Left ventricle myocardium superior (tissue), 1 donor: ENCODE data around the gene IZUMO1. TPM values are rescaled to one million over a fixed set of nuclear protein-coding genes. Genes with fewer than 3 reads are reported as not detected.

Source experiments
- ATAC-seq: fragments of 200-7000 bp; cut with Tn5 transposase; one replicate; pipeline ENCODE4 v1.9.1; 2020; ENCODE audit warnings: mild to moderate bottlenecking, moderate library complexity
- DNase-seq: peaks from one replicate; pipeline ENCODE4 v3.0.0-alpha.2; 2020
- intact Hi-C: fragments of 100-400 bp; cut with micrococcal nuclease; formaldehyde crosslinking; loops from one replicate; pipeline ENCODE4 v1.11.0; 2022
- total RNA-seq: library from RNA; stranded (reverse); fragmentation: NEBNext Ultra II Directional; extraction: Animal tissue kit (Norgen Biotek cat#: 25700); gene quantifications from one replicate; pipeline ENCODE4 v1.2.1, GENCODE V29; 2021
- donor health status: DM: no; HTN: yes; CAD: no; lungs with severe emphysema.

IZUMO1 gene
- total RNA-seq, 1 donor from 2014 or later, result 1.0 TPM

GRCh38 chr19:48760504-48761205 lies 13.9 kb upstream of the IZUMO1 start:
- intact Hi-C loops, result no loop called here
- ATAC-seq (peak; percentile 56), DNase-seq (peak; percentile 49)

DNA sequence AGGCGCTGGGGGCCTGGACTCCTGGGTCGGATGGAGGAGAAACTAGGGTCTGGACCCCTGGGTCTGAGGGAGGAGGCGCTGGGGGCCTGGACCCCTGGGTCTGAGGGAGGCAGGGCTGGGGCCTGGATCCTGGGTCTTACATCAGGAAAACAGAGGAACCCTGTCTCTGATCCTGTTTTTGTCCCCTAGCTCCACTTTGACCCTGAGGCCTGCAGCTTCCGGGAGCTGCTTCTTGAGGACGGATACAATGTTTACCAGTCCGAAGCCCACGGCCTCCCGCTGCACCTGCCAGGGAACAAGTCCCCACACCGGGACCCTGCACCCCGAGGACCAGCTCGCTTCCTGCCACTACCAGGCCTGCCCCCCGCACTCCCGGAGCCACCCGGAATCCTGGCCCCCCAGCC lies 11.0 kb upstream of the IZUMO1 start:
- no peak for DNase-seq
- ATAC-seq, result no peak
- intact Hi-C loops, result no loop called here

- DNase-seq (no peak), ATAC-seq (no peak)
- intact Hi-C loops, result no loop called here
These were observed 10.5 kb upstream of the IZUMO1 start for GRCh38 chr19:48757089-48757675.

GRCh38 chr19:48756686-48757085 lies 10.0 kb upstream of the IZUMO1 start:
- ATAC-seq, result no peak
- intact Hi-C loops, result no loop called here
- DNase-seq, result no peak

DNA sequence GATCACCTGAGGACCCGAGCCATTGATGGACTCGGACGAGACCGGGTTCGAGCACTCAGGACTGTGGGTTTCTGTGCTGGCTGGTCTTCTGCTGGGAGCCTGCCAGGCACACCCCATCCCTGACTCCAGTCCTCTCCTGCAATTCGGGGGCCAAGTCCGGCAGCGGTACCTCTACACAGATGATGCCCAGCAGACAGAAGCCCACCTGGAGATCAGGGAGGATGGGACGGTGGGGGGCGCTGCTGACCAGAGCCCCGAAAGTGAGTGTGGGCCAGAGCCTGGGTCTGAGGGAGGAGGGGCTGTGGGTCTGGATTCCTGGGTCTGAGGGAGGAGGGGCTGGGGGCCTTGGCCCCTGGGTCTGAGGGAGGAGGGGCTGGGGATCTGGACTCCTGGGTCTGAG lies 9.5 kb upstream of the IZUMO1 start:
- intact Hi-C loops, result no loop called here
- no peak for DNase-seq
- ATAC-seq, result no peak

- no peak for DNase-seq
- intact Hi-C loops, result no loop called here
These were observed 9.1 kb upstream of the IZUMO1 start for GRCh38 chr19:48755787-48756186.

GRCh38 chr19:48755084-48755641 lies 8.5 kb upstream of the IZUMO1 start, which contains the start of gene FGF21:
Gene FGF21, plus strand, starts transcription at chr19:48755524. Its CDS starts 713 bp downstream, at chr19:48756237.
- DNase-seq (no peak), ATAC-seq (no peak)
- intact Hi-C loops, result no loop called here

More at GRCh38 chr19:48755787-48756186, 9.1 kb upstream of the IZUMO1 start:
- no peak for ATAC-seq

DNA sequence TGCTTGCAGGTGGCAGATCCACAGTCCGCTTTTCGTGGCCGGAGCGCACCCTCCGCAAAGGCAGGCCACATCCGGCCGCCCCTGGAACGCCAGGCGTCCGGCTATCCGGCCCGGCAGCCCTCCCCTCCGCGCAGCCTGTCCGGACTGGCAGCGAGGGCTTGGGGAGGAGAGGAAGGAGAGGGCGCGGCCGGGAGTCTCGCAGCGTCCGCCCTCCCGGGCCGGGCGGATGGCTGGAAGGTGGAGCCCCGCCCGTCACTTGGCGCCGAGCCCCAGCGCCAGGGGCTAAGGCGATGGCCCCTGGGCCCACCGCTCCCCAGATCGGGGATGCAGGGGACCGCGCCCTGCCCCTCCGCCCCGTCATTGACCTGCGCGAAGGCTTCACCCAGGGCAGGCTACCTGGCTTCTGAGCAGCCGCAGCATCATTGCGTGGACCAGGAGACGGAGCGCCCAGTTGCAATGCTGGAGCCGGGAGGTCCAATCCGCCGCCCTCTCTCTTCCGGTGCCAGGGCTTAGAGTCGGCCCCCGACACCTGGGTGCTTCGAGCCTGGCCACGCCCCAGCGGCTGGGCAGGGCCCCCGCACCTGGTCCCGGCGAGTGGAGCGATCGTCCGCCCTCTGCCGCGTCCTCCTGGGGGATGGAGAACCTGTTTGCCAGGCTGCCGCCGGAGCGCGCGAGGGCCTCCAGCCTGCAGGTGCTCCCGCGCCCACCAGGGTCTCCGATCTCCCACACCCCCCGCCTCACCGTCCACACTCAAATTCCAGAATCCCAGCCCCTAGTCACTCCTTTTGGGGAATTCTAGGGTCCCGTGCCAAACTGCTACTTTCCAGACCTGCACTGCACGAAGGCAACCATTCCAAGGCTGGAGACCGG lies 6.0 kb upstream of the IZUMO1 start, which contains the start of gene FUT1:
Gene FUT1 (minus strand): TSS at position 146 of the 870 bp plus-strand sequence. CDS start 1,360 bp downstream, outside the sequence.
- intact Hi-C loops, result no loop called here
- DNase-seq (peak; percentile 82), ATAC-seq (peak; percentile 88)

GRCh38 chr19:48751845-48752495 lies 5.3 kb upstream of the IZUMO1 start:
- ATAC-seq (no peak), DNase-seq (no peak)
- intact Hi-C loops, result no loop called here

DNA sequence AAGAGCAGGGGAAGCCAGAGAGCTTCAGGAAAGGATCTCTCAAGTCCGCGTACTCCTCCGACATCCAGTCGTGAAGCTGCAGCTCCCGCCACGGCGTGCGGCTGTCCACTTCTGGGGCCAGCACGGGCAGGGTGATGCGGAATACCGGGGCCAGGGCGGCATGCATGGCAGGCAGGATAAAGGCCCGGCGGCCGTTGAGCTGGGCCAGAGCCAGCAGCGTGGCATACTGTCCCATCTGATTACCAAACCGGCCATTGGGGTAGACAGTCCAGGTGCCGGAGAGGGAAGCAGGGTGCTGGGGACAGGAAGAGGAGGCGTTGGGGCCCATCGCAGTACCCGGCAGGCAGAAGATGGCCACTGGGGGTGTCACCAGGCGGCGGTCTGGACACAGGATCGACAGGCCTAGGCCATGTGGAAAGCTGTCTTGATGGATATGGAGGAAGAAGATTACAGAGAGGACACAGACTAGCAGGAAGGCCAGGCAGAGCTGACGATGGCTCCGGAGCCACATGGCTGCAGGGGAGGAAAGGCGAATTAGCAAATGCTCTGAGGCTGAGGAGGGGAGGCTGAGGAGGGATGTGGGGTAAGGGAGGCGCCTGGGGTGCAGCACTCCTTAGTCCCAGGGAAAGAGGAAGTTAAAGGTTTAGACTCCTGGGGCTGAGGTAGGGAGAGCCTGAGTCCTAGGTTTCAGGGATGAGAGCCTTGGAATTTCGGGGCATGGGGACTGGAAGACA lies 4.2 kb upstream of the IZUMO1 start:
- no peak for DNase-seq
- no peak for ATAC-seq
- intact Hi-C loops, result no loop called here

DNA sequence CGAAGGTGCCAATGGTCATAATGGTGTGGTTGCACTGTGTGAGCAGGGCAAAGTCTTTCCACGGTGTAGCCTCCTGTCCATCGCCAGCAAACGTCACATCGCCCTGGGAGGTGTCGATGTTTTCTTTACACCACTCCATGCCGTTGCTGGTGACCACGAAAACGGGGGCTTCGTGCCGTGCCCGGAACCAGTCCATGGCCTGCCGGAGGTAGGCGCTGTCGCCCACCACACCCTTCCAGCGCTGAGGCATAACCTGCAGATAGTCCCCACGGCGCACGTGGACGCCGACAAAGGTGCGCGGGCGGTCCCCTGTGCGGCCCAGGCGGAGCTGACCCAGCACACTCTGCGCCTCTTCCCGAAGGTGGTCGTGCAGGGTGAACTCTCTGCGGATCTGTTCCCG lies 3.6 kb upstream of the IZUMO1 start:
- intact Hi-C loops, result no loop called here
- no peak for ATAC-seq
- no peak for DNase-seq

DNA sequence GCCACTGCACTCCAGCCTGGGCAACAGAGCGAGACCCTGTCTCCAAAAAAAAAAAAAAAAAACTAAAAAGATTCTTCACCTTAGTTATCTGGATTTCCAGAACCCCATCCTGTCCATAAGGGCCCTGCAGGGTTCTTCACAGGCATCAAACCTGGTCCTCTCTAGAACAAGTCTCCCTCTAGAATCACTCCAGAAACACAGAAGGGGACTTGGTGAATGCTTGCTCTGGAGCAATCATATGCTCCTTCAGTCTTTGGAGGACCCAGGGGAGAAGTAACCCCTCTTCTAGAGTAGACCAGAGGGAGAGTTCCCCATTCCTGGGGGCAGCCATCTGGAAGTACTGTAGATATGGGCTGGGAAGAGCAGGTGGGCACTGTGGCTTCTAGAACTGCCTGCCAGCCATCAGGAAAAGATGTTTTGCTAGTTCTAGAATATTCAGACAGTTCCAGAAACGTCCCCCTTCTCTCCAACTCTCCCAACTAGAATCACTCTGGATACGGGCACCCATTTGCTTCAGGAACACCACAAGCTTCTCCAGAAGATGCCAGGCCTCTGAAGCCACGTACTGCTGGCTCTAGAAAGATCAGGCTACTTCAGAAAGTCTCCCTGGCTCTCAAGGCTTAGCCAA lies 3.0 kb upstream of the IZUMO1 start:
- ATAC-seq (no peak), DNase-seq (no peak)
- intact Hi-C loops, result no loop called here

- intact Hi-C loops, result no loop called here
- ATAC-seq (no peak), DNase-seq (no peak)
These were observed 599 bp downstream of the IZUMO1 start for GRCh38 chr19:48746110-48746509.

GRCh38 chr19:48745208-48745995 lies 1.3 kb downstream of the IZUMO1 start:
- ATAC-seq (peak; percentile 34), DNase-seq (peak; percentile 60)
- intact Hi-C loops, result no loop called here

DNA sequence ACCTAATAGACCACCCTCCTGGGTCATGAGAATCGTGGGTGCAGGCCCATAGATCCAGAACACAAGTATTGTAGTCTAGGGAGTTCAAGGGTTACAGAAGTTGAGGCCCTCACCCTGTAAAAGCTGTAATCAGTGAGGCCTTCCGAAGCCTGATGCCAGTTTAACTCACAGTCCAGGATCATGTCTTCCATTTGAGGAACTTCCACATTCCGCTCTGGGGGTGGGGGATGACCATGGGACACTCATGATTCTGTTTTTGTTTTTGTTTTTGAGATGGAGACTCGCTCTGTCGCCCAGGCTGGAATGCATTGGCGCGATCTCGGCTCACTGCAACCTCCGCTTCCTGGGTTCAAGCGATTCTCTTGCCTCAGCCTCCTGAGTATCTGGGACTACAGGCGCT lies 4.6 kb downstream of the IZUMO1 start:
- no peak for ATAC-seq
- DNase-seq, result no peak
- intact Hi-C loops, result no loop called here

GRCh38 chr19:48741129-48741999 lies 5.3 kb downstream of the IZUMO1 start:
- peak; percentile 66 for DNase-seq
- intact Hi-C loops, result no loop called here
- peak; percentile 14 for ATAC-seq
